ENCODE results near the gene SSX2IP.
"Not testable (repeated sequence)": the region's sequence is repeated elsewhere in the genome, so short reads cannot be mapped to it uniquely, and the experiment has no call there.

Gene SSX2IP

GRCh38 chr1:84690397-84691121, at the start of gene SSX2IP:
Gene SSX2IP, minus strand, starts transcription at chr1:84690461. Its CDS starts 19,242 bp downstream, at chr1:84671219.
- peak; percentile 85 for DNase-seq (ENCODE audit: low read depth)

- DNase-seq (ENCODE audit: low read depth): no peak
These were observed 48.0 kb upstream of the SSX2IP start for GRCh38 chr1:84738237-84738636.

DNA sequence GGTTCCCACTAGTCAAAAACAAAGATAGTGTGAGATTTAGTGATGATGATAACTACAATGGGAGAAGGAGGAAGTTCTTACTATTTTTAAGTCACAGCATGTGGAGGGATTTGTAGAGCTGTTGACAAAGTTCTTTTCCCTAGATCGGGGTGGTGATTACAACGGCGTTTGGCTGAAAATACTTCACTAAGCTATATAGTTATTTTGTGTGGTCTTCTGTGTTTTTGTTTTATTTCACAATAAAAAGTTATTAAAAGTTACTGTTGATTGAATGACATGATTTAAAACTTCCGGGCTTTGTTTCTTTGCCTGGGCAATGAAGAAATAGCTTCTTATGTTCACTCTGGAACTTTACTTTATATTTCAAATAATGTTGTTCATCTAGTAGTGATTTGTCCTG, 47.3 kb upstream of the SSX2IP start:
- DNase-seq (ENCODE audit: low read depth): no peak

DNA sequence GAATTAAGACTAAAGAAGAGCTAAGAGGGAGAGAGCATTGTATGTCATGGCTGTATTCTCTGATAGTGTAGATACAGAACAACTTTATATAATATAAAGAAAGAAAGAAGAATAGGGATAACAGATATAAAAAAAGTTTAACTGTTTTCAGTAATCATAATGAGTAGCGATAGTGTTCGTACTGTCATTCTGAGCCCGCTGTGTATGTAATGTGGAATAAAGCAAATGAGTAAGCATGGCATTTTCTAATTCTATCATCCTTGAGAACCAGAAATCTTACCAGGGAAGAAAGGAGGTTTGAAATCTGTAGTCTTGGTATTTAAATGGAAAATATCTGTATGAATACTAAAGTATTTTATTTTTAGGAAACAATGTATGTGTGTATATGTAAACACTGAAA, 46.7 kb upstream of the SSX2IP start:
- DNase-seq (ENCODE audit: low read depth): no peak

DNA sequence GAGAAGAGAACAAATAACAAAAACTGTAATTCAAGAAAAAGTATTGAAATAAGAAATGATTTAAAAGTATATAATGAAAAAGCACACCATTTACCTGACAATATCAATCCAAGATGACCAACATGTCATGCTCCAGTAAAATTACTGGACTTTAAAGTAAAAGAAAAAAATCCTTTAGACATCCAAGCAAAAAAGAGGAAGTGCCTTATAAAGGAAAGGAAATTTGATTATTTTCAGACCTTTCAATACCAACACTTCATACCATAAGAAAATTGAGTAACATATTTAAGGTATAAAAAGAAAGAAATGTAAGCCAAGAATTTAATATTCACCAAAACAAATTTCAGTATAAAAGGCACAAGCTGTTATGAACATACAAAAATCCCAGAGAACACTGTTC, 46.2 kb upstream of the SSX2IP start:
- no peak for DNase-seq (ENCODE audit: low read depth)

DNA sequence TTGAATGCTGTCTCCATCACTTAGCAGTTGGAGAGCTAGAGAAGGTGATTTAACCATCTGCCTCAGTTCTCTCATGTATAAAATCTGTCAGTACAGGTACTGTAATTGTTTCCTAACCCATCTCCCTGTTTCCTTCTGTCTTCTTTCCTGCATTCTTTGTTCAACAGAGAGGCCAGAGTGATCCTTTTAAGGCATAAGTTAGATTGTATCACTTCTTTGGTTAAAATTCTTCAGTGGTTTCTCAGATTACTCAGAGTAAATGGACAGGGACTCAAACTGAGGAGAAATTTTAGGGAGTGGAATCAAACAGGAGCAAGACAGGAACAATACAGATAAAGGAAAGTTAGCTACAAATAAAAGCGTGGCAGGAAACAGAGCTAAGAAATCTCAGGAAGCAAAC, 45.2 kb upstream of the SSX2IP start:
- no peak for DNase-seq (ENCODE audit: low read depth)

GRCh38 chr1:84732520-84732919, 42.3 kb upstream of the SSX2IP start:
- DNase-seq (ENCODE audit: low read depth): no peak

- no peak for DNase-seq (ENCODE audit: low read depth)
These were observed 41.3 kb upstream of the SSX2IP start for GRCh38 chr1:84731519-84731918.

DNA sequence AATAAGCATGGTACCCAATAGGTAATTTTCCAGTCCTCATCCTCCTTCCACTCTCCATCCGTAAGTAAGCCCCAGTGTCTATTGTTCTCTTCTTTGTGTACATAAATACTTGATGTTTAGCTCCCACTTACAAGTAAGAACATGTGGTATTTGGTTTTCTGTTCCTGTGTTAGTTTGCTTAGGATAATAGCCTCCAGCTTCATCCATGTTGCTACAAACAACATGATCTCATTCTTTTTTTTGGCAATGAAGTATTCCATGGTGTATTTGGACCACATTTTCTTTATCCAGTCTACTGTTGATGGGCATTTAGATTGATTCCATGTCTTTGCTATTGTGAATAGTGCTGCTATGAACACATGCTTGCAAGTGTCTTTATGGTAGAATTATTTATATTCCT, 37.5 kb upstream of the SSX2IP start:
- DNase-seq (ENCODE audit: low read depth): not testable (repeated sequence)

GRCh38 chr1:84726593-84727499, 36.6 kb upstream of the SSX2IP start:
- no peak for DNase-seq (ENCODE audit: low read depth)

GRCh38 chr1:84724128-84724860, 34.0 kb upstream of the SSX2IP start:
- DNase-seq (ENCODE audit: low read depth): no peak

DNA sequence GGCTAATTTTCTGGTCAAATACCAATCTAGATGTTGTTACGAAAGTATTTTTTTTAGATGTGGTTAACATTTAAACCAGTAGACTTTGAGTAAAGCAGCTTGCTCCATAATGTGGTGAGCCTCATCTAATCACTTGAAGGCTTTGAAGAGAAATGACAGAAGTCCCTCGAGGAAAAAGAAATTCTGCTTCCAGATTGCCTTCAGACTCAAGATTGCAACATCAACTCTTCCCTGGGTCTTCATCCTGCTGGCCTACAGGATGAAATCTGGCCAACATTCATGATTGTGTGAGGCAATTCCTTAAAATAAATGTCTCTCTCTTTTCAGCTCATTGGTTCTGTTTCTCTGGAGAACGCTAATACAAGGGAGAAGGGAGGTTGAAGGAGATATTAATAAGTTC, 32.5 kb upstream of the SSX2IP start:
- no peak for DNase-seq (ENCODE audit: low read depth)

DNA sequence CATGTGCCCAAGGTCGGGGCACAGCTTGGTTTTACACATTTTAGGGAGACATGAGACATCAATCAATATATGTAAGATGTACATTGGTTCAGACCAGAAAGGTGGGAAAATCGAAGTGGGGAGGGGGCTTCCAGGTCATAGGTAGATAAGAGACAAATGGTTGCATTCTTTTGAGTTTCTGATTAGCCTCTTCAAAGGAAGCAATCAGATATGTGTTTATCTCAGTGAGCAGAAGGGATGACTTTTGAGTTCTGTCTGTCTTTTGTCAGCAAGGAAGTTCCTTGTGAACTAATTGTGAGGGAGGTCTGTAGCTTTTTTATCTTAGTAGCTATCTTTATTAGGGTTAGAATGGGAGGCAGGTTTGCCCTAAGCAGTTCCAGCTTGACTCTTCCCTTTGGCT, 31.6 kb upstream of the SSX2IP start:
- DNase-seq (ENCODE audit: low read depth): not testable (repeated sequence)

DNA sequence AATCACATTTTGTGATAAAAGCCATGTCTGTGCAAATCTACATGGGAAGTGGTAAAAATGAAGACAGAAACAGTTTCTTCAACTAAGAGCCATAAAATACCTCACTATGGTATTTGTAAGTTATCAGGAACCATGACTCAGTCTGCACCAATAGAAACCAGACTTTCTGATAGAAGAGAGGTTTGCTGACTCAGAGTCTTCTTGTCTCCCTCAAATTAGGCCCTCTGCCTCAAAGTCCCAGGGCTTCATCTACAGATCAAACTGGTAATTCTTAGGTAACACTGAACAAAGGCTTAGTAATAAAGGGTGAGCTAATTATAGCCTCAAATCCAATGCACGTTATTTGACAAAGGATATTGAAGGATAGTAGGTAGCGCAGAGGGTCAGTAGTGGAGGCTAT, 30.9 kb upstream of the SSX2IP start:
- DNase-seq (ENCODE audit: low read depth): peak; percentile 42

DNA sequence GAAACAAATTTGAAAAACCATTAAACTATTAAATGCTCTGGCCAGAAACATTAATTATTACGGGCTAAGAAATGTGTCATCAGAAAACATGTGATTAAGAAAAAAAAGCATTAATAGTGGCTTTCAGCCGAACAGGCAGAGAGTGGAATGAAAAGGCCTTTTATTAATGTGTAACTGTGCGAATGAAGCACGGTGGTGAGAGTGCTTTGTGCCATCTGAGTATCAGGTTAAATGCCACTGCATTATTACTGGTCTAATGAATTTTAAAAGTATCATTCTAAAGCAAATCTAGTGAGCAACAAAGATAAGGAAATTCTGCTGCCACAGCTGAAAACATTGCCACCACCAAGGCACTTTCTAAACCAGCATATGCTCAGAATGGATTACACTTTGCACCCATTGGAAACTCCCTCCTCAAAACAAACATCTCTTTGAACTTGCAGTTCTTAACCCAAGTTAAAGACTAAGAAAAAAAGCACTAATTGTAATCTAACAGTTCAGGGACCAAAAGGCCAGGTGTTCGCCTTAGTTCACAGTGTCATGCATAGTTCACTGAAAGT, 30.0 kb upstream of the SSX2IP start:
- no peak for DNase-seq (ENCODE audit: low read depth)

DNA sequence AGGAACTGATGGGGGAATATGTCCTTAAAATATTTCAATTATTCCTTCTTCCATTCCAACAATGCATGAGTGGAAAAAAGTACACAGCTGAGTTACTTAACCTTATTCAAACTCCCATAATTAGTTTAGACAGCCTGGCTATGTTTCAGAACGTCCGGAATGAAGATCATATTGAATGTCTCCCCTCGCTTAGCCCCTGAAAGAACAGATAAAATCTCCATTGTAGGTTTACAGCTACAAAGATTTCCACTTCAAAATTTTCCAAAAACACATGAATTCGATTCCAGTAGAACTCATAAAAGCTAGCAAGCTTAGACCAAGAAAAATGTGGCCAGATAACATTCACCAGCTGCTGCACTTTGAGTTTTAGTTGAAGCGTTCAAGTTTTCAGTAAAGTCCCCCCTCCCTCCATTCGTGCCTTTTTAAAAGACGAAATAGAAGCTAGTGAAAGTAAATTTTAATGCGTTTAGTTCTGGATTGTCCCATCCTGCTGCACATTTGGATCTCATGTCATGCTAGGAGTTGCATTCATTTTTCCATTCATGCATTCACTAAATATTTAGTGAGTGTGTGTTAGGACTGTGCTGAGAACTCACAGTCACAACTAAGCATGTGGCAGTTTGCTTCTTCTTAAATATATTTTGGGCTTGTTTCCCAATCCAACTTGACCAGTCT, 29.4 kb upstream of the SSX2IP start:
- DNase-seq (ENCODE audit: low read depth): no peak

GRCh38 chr1:84715342-84716019, 25.2 kb upstream of the SSX2IP start:
- DNase-seq (ENCODE audit: low read depth): no peak

GRCh38 chr1:84712276-84712874, 22.1 kb upstream of the SSX2IP start:
- no peak for DNase-seq (ENCODE audit: low read depth)

DNA sequence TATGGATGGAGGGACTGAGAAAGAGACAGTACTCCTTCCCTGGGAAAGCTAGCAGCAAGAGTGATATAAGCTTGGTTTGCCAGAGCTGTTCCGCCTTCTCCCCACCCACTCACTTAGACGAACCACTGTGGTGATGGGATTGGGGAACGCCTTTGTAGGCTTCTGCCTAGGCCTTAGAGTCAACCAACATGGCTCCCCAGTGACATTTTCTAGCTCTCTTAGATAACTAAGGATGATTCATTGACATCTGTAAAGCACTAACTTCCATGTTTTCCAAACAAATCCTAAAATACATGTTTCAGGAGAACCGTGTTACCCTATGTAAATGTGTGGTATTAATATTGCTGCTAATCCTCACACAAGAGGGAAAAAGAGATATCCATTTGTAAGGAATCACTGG, 21.6 kb upstream of the SSX2IP start:
- DNase-seq (ENCODE audit: low read depth): no peak

DNA sequence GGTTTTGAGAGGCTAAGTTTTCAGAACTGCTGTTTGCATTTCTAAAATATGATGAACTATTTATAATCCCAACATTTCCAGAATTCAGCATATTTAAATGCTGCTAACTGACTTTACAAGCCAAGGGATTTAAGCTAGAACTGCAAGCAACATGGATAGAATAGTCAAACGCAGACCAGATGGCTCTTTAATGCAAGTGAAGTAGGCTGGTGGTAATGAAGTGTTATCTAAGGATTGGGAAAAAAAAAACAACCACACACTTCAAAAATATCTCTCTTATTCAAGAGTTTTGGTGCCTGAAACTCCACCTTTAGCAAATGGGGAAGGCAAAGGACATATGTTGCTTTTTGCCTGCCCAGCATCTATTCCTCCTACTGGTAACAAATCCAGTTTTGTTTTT, 20.9 kb upstream of the SSX2IP start:
- DNase-seq (ENCODE audit: low read depth): no peak

DNA sequence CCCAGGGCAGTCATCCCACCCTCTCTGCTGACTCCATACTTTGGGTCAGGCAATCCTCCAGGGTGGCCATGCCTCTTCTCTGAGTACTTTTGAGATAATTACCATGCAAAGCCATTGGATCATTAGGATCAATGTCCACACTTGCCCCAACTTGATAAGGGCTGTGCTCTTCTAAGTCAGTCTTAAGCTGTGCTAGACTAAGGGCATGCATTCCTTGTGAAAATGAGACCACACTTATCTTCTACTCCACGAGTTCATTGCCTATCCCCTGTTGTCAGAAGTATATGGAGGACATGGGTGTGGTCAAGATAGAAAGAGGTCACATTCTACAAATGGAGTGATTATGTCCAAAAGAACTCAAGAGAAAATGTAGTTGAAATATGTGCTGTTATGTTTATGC, 18.9 kb upstream of the SSX2IP start:
- no peak for DNase-seq (ENCODE audit: low read depth)
